Kasumi-1 (cell line): Measurements from ENCODE around the gene PKNOX2.

Experiments
- DNase-seq, 2 experiments: peaks; one replicate each; lab custom pipeline; 2025; lab: John Stamatoyannopoulos, UW

PKNOX2 gene

DNA sequence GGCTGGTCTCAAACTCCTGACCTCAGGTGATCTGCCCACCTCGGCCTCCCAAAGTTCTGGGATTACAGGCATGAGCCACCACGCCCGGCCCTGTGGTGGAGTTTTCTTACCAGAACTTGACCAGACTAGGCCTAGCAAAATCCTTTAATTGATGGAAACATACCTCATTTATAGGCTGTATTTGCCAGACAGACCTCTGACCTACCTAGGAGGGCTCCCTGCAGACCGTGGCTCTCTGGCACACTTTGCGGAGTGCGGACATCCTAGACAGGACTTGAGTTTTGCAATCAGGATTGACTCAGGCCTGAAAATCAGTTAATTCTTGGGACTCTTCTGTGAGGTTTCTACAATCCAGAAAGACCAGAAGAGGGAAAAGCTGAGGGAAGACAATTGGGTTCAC, 278.4 kb downstream of the PKNOX2 start:
- DNase-seq = no peak

DNA sequence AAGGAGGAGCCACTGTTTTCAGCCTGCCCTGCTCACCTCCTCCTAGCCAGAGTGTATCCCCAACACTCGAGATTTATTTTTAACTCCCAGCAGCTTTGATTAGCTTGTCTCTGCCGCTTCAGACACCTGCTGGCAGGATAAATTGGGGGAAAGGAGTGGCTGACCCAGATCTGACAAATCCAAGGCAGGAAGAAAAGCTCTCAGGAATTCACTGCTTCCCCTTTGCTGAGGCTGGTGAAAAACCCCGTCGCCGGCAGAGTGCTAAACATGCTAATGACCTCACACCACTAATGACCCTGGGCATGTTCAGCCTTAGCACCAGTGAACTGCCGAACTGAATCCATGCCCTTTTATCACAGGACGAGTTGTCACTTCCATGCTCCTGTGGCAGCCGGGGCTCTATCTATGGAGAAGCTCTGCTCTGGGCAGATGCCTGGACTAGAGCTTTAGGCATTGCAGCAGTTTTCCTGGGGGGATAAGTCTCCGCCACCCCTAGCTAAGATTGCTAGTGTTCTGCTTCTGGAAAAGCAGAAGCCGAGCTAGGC, 279.3 kb downstream of the PKNOX2 start:
- no peak for DNase-seq

DNA sequence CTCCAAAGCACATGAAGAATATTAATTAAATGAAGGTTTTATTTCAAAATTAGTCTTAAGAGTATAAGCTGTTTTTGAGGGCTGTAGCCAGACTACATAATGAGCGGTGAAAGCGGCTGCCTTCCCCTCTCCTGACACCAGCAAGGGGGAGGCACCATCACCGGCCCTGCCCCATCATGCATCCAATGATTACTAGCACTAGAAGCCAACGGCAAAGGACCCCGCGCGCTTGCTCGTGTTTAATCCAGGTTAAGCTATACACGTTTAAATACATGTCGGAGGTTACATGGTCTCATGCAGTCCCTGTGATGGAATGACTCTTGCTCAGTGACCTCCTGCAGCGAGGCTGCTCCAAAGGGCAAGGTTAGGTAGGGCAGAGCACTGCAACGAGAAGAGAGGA, 281.2 kb downstream of the PKNOX2 start:
- no peak for DNase-seq

- no peak for DNase-seq
These were observed 281.7 kb downstream of the PKNOX2 start for GRCh38 chr11:125446279-125446678.

DNA sequence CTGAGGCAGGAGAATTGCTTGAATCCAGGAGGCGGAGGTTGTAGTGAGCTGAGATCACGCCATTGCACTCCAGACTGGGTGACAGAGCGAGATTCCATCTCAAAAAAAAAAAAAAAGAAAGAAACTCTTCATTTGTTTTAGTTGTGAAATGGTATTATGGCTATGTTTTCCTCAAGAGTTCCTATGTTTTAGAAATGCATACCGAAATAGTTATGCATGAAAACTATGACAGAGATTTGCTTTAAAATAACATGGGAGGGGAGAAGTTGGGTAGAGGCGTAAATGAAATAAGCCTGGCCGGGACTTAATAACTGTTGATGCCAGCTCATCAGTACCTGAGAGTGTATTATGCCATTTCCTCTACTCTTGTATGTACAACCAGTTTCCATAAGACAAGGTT, 283.2 kb downstream of the PKNOX2 start:
- DNase-seq = no peak

GRCh38 chr11:125448136-125448535, 283.6 kb downstream of the PKNOX2 start:
- no peak for DNase-seq

DNA sequence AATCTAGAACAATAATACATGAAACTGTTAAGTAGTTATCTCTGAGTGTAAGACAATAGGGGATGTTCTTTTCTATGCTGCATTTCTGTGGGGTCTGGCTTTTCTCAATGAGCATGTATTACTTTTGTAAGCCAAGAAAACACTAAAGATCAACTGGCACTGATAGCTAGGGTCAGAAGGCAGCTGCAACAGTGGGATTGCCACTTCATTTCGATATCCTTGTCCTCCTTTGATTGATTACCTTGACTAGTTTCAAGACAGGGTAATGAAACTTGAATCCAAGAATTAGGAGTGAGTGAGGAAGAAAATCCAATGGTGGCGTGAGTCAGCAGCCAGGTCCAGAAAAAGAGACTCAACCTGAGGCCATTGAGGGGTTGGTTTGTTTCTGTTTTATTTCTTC, 285.0 kb downstream of the PKNOX2 start:
- no peak for DNase-seq

GRCh38 chr11:125451400-125452124, 287.0 kb downstream of the PKNOX2 start:
- DNase-seq = no peak

DNA sequence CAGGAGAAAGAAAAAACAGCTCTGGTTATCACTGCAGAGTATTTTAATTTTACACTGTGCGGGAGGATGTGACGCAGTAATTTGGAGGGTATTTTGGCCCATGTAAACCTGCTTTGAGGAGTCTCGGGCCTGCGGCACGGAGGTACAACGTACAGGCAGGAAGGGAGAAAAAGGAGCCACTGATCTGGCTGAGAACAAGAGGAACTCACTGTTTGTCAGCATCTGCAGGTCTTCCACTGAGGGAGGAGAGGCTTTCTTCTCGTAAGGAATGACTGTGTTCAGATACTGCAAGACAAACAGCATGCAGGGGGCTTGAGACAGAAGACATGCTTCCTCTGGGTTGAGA, 287.5 kb downstream of the PKNOX2 start:
- no peak for DNase-seq

GRCh38 chr11:125454047-125454446, 289.5 kb downstream of the PKNOX2 start:
- DNase-seq = no peak

DNA sequence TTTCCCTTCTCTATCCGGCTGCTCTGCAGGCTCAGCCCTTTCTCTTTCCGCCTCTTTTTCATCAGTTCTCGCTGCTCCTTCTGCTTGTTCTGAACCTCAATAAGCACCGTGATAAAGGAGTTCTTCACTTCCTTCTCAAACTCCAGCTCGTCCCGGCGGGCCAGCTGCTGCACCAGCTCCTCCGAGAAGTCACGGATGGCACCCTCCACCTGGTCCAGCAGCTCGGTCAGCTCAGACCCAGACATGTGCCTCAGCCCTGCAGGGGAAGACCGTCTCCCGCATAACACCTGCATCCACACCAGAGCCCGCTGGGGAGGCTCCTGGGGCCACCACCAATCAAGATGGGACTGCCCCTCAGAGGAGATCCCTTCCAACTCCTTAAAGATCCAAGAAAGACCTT, 291.3 kb downstream of the PKNOX2 start:
- no peak for DNase-seq

DNA sequence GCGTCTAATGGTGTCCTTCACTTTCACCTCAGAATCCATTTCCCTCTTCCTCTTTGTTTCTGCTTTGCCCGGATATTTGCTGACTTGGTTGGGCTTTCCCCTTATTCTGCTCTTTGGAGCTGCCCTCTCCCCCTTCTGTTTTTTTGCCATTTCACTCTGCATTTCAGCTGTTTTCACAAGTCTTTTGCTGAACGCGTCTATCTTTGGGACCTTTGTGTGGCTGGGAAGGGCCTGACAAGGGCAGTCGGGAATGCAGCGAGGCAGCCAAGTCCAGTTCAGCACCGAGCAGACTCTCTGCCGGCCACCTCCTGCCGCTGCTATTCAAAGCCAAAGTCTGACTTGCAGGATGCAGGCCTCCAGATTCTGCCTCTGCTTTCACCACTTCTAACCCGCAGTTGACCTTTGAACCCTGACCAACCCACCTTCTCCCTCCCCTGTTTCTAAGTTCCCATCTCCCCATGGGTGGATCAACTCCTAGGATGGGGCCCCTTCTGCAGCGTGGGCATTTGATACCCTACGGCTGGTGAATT, 293.3 kb downstream of the PKNOX2 start:
- no peak for DNase-seq

- no peak for DNase-seq
These were observed 295.7 kb downstream of the PKNOX2 start for GRCh38 chr11:125460275-125460674.

DNA sequence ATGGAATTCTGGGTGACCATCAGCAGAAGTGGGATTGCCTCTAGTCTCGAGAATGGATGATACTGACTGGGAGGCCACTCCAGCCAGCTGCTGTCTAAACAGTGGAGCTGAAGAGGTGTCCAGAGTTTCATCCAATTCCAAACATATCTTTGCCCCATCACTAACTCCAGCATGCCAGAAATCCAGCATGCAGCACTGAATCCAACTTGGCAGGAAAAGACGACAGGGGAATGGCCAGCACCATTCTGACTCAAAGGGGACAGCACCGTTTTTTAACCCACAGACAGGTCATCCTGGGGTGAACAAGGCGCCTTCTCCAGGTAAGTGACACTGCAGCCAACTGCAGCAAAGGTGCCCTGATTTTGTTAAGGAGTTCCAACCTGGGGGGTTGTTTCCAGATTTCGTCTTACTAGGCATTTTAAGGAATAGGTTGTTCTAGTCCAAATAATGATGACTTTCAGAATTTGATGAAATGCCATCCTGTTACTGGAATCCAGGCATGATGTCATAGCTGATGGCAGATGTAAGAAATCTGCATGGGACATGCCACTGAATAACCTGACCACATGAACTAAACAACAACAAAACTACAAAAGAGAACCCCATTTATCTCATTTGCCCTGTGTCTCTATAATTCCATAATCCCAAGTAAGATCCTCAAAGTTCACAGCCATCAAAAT, 299.2 kb downstream of the PKNOX2 start:
- DNase-seq = no peak

- no peak for DNase-seq
These were observed 299.7 kb downstream of the PKNOX2 start for GRCh38 chr11:125464270-125464662.

DNA sequence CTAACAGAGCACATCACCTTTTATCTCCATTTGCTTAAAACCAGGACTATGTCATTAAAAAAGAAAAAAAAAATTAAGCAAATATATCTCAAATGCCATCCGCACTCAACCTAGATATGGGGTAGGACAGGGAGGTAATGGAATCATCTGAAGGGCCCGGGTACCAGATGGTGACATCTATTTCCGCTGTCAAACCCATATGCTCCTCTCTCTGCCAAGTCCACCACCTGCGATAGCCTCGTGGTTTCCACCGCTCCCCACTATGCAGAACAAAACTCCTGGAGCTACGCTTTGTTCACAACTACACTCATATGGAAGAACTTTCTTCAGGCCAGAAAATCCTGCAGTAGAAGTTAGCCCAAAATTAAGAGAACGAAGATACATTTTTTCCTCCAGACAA, 300.1 kb downstream of the PKNOX2 start:
- no peak for DNase-seq

DNA sequence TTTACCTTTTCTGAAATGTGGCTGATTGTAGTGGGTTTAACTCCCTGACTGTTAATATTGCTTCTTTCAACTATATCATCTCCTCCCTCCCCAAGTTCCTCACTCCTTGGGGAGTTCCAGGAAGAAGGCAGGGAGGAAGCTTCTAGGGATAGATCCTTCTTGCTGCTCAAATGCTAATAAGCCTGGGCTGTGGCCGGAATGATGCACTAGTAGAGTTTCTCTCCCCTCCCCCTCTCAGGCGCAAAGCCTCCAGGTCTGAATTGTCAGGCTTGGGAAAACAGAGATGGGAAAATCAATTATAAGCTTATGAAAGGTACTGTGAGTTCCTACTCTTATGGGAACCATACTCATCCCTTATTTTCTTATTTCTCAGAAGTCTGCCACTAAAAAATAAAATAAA, 300.7 kb downstream of the PKNOX2 start:
- no peak for DNase-seq

DNA sequence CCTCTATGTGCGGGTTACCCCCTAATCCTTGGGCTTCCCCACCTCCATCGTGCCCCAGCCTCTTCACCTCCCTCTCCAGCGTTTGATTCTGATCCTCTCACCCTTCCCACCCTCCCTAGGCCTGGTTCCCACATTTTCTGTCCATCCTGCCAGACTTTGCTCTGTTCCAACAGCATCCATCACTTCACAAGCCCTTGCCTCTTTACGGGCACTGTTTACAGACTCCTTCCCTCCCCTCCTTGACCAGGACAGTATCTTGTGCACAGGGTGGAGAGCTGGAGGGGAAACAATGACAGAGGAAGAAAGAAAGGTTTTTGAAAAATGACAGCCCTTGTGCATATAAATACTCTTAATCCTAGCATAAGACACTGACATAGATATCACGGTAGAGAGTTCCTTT, 301.1 kb downstream of the PKNOX2 start:
- DNase-seq = no peak

DNA sequence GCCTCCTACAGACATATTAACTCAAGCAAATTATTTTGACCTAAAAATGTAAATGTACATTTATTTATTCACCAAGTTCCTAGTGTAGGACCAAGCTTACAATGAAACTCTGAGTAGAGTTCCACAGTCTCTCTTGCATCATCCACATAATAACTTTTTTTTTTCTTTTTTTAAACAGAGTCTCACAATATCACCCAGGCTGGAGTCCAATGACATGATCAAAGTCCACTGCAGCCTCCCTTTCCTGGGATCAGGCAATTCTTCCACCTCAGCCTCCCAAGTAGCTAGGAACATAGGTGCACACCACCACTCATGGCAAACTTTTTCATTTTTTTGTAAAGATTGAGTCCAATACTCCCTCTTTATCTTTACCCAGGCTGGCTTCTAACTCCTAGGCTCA, 303.5 kb downstream of the PKNOX2 start:
- no peak for DNase-seq

DNA sequence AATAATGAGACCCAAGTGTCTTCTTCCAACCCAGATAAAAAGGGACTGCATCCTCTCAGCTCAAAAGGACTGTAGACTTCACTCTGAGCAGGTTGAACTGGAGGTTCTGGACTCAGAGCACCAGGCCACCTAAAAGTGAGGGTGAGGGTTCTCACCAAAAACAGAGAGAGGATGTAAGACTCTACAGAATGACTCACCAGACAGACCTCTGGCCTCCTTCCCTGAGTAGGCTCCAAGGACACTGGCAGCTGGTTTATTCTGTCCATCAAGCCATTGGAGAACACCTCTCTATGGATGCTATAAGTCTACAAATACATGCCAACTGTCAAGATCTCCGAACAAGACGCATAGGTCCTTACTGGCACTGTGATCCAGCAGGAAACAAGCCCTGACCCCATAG, 304.3 kb downstream of the PKNOX2 start:
- no peak for DNase-seq

- DNase-seq = no peak
These were observed 305.8 kb downstream of the PKNOX2 start for GRCh38 chr11:125470355-125470754.

DNA sequence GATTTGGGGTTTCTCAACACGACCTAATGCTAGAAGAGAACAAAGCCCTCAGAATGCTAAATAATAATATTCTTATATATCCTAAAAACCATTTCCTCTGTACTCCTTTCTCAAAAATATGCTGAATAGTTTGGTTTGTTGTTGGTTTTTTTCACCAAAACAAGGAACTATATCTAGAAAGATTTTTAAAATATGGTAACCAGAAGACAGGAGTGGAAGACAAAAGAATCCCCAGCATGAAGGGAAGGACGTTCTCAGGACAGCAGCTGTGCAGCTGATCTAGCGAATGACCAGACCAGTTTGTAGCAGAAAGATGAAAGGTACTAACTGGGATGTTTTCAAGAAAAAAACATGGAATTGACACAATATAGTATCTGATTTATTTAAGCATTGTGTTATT, 312.2 kb downstream of the PKNOX2 start:
- DNase-seq = no peak

DNA sequence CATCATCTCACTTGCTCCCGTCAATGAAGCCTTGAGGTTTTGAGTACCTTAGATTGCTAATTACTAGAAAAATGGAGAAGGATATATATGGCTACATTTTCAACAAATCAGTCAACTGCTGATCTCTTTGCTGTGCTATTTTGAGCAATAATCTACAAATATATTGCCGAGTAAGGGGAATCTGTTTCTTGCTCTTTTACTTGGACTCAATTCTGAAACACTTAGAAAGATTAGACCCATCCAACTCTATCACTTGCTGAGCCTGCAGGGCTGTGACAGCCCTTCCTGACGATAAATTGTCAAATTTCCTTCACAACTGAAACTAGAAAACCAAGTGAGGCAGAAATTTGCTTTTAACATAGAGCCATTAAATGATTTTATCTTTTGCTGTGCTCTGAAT, 314.6 kb downstream of the PKNOX2 start:
- DNase-seq = no peak

DNA sequence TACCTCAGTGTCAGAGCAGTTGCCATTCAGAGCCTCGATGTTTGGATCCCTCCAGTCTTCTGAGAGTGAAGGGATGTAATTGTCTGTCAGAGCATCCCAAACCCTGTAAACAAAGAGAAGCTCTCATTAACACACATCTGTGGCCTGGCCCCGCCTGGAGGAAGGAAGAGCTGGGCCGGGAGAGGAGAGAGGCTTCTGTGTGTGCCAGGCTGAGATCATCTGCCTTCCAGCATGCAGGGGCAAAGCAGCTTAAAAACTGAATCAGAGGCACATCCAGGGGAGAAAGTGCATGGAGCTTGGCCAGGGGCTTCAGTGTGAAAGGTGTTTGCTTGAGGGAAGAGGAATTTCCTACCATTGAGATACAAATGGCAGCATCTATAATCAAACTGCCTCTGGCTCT, 317.0 kb downstream of the PKNOX2 start:
- no peak for DNase-seq
